Activated CD8-positive, alpha-beta T cell treated with anti-CD3 and anti-CD28 coated beads, Interleukin-2, amount 10 ng/mL, durations not matched to agents 7 days and 5 days (primary cell): Measurements from ENCODE around the gene KCNG4. TPM values are rescaled to one million over a fixed set of nuclear protein-coding genes. Genes with fewer than 3 reads are reported as not detected.
A peak's percentile ranks its signal among the peaks of the same experiment; 100 is the strongest.

Source experiments
- ATAC-seq: fragments of 150-1000 bp; cut with Tn5 transposase; one replicate; pipeline ENCODE4 v1.10.0; 2021; ENCODE audit warnings: moderate library complexity
- CTCF ChIA-PET: fragments of 350-600 bp; sonication (Branson Sonifier 250); formaldehyde crosslinking; loops from one replicate; lab custom pipeline; 2021; ENCODE audit warnings: antibody characterized with exemption; lab: Charles Lee
- POLR2A ChIA-PET: fragments of 350-600 bp; sonication (Branson Sonifier 250); formaldehyde crosslinking; loops from one replicate; lab custom pipeline; 2021; ENCODE audit warnings: antibody characterized with exemption; lab: Charles Lee
- DNase-seq: peaks from one replicate; pipeline ENCODE4 v3.0.0-alpha.2; 2020
- H3K27ac Mint-ChIP-seq: one replicate; pipeline ENCODE4 v1.8.0; 2021; ENCODE audit warnings: mild to moderate bottlenecking, mixed read lengths
- H3K27me3 Mint-ChIP-seq: one replicate; pipeline ENCODE4 v1.8.0; 2021; ENCODE audit warnings: low read depth, mixed read lengths
- H3K36me3 Mint-ChIP-seq: one replicate; pipeline ENCODE4 v1.8.0; 2021; ENCODE audit warnings: low read depth, mixed read lengths
- H3K4me1 Mint-ChIP-seq: one replicate; pipeline ENCODE4 v1.8.0; 2021; ENCODE audit warnings: low read depth, mixed read lengths
- H3K4me3 Mint-ChIP-seq: one replicate; pipeline ENCODE4 v1.8.0; 2021; ENCODE audit warnings: mild to moderate bottlenecking, mixed read lengths
- H3K9me3 Mint-ChIP-seq: one replicate; pipeline ENCODE4 v1.8.0; 2022; ENCODE audit warnings: mixed read lengths; ENCODE audit not compliant: insufficient read depth
- total RNA-seq, 2 experiments: library from RNA; stranded (reverse); gene quantifications; one replicate each; pipeline ENCODE4 v1.2.3, GENCODE V29; 2021

Gene KCNG4, protein sequence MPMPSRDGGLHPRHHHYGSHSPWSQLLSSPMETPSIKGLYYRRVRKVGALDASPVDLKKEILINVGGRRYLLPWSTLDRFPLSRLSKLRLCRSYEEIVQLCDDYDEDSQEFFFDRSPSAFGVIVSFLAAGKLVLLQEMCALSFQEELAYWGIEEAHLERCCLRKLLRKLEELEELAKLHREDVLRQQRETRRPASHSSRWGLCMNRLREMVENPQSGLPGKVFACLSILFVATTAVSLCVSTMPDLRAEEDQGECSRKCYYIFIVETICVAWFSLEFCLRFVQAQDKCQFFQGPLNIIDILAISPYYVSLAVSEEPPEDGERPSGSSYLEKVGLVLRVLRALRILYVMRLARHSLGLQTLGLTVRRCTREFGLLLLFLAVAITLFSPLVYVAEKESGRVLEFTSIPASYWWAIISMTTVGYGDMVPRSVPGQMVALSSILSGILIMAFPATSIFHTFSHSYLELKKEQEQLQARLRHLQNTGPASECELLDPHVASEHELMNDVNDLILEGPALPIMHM
- total RNA-seq: not detected

DNA sequence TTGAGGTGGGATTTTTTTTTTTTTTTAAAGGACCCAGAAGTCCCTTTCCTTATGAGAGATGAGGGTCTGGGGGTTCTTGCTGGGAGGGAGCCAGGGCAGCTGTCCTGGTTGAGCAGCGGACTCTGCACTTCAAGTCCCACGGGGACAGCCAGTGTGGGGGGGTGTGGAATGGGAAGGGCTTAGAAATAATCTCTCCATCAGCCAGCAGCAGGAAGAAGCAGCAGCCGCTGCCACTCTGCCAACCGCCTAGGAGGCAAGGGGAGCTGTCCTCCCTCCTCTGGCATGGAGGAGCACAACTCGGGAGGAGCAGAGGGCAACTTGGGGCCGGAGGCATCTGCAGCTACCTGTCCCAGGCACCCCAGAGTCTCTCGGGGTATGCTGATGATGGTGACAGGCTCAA, at the start of gene KCNG4:
KCNG4 (minus strand) TSS at position 104 of the 400 bp plus-strand sequence. CDS start 2,527 bp downstream, outside the sequence.
- POLR2A ChIA-PET: no interaction called here
- CTCF ChIA-PET: no interaction called here
- no peaks in the 10 kb centered on the region for H3K9me3 Mint-ChIP-seq
- H3K4me1 Mint-ChIP-seq: no peaks in the 10 kb centered on the region
- DNase-seq (no peak), ATAC-seq (no peak)
- no peaks in the 10 kb centered on the region for H3K36me3 Mint-ChIP-seq
- no peak within 1 kb of the TSS for H3K4me3 Mint-ChIP-seq
- peaks cover 23% of the 10 kb centered on the region for H3K27me3 Mint-ChIP-seq
- no peak within 1 kb of the TSS for H3K27ac Mint-ChIP-seq

DNA sequence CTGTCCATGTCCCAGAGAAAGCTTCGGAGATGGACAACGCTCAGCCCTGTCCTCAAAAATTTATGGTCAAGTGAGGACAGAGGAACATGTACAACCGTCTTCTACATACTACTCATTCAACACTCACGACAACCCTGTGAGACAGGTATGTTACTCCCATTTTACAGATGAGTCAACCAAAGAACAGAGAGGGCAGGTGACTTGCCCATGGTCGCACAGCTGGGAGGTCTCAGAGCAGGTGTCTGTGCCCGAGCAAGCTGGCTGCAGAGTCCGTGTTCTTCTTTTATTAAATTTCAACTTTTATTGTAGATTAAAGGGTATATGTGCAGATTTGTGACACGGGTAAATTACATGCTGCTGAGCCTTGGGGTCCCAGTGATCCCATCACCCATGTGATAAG, 49.1 kb upstream of the KCNG4 start:
- H3K36me3 Mint-ChIP-seq: no peaks in the 10 kb centered on the region
- CTCF ChIA-PET: interaction anchor here (0.6 kb wide), 1 partner anchor 12 kb away, joined by 3 read pairs; no protein-coding TSS in a partner anchor
- no peaks in the 10 kb centered on the region for H3K4me1 Mint-ChIP-seq
- no peaks in the 10 kb centered on the region for H3K9me3 Mint-ChIP-seq
- POLR2A ChIA-PET: no interaction called here
- no peak for ATAC-seq
- no peak for DNase-seq
- H3K27ac Mint-ChIP-seq: no peak overlapping the region
- peaks cover 24% of the 10 kb centered on the region for H3K27me3 Mint-ChIP-seq
- no peak overlapping the region for H3K4me3 Mint-ChIP-seq

GRCh38 chr16:84286578-84287240, 46.9 kb upstream of the KCNG4 start:
- Mint-ChIP-seq H3K27me3 (peaks cover 16% of the 10 kb centered on the region), H3K27ac (no peak overlapping the region), H3K36me3 (no peaks in the 10 kb centered on the region), H3K9me3 (no peaks in the 10 kb centered on the region), H3K4me3 (no peak overlapping the region), H3K4me1 (no peaks in the 10 kb centered on the region)
- CTCF ChIA-PET: no interaction called here
- POLR2A ChIA-PET: no interaction called here
- DNase-seq (no peak), ATAC-seq (no peak)

DNA sequence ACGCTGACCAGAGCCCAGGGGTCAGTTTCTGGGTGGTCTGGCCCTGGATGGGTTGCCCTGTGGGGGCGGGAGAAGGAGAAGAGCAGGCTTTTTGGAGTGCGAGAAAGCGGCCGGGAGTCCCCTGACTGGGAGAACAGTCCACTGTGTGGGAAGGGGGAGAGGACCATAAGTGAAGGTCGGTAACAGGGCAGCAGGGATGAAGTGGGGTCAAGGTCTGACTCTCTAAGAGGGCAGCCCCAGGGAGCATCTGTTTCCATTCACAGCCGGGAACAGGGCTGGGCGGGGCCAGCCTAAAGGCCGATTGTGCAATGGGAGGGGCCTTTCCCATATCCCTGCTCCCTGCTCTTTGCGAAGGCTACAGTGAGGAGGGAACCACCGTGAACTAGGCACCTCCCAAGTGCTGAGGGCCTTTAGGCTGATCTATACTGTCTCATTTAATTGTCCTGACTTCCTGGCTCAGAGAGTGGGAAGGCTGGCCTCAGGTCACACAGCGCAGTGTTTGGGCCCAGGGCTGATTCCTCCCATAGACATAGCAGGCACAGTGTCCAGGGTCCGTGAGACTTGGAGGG, 44.4 kb upstream of the KCNG4 start:
- ATAC-seq (no peak), DNase-seq (no peak)
- Mint-ChIP-seq H3K27me3 (peaks cover 8% of the 10 kb centered on the region), H3K36me3 (no peaks in the 10 kb centered on the region), H3K9me3 (no peaks in the 10 kb centered on the region), H3K27ac (no peak overlapping the region), H3K4me3 (no peak overlapping the region), H3K4me1 (no peaks in the 10 kb centered on the region)
- CTCF ChIA-PET: no interaction called here
- POLR2A ChIA-PET: no interaction called here

- no peak overlapping the region for H3K4me3 Mint-ChIP-seq
- DNase-seq (no peak), ATAC-seq (no peak)
- peaks cover 9% of the 10 kb centered on the region for H3K27me3 Mint-ChIP-seq
- ChIA-PET POLR2A (no interaction called here), CTCF (no interaction called here)
- no peak overlapping the region for H3K27ac Mint-ChIP-seq
- H3K9me3 Mint-ChIP-seq: no peaks in the 10 kb centered on the region
- H3K4me1 Mint-ChIP-seq: no peaks in the 10 kb centered on the region
- H3K36me3 Mint-ChIP-seq: no peaks in the 10 kb centered on the region
Observed at GRCh38 chr16:84283314-84284153, 43.7 kb upstream of the KCNG4 start.

DNA sequence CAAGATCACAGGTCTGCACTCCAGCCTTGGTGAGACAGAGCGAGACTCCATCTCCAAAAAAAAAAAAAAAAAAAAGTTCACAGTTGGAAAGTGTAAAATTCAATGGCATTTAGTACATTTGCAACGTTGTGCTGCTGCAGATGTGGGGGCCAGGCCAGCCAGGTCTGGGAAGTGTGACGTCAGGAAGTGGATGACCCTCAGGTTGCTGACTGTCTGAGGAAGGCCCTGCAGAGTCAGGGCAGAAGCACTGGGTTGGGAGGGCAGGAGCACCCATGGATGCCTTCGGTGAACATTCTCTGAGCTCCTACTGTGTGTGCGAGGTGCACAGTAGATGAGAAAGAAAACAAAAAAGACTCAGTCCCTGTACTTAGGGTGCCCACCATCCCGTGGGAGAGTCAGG, 42.7 kb upstream of the KCNG4 start:
- no peak overlapping the region for H3K27ac Mint-ChIP-seq
- CTCF ChIA-PET: no interaction called here

DNA sequence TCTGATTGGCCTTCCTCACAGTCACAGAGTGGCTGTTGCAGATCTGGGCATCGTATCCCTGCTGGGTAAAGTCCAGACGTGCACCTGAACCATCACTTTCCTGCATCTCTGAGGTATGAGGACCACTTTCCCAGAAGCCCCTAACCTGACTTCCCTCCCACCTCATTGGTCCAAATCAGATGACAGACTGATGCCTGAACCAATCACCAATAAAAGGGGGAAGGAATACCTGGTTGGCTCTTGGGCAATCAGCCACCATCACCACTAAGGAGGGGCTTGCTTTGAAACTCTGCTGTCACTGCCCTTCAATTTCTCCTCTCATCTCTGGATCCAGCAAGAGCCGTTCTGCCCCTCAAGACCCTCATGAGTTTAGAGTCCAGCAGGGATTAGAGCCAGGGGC, 41.3 kb upstream of the KCNG4 start:
- H3K27ac Mint-ChIP-seq: no peak overlapping the region
- H3K36me3 Mint-ChIP-seq: no peaks in the 10 kb centered on the region
- H3K9me3 Mint-ChIP-seq: no peaks in the 10 kb centered on the region
- no peak overlapping the region for H3K4me3 Mint-ChIP-seq
- H3K27me3 Mint-ChIP-seq: peaks cover 10% of the 10 kb centered on the region
- DNase-seq (no peak), ATAC-seq (no peak)
- ChIA-PET POLR2A (no interaction called here), CTCF (no interaction called here)
- no peaks in the 10 kb centered on the region for H3K4me1 Mint-ChIP-seq

More for the DNA sequence above, 42.7 kb upstream of the KCNG4 start:
- no peak overlapping the region for H3K4me3 Mint-ChIP-seq
- POLR2A ChIA-PET: no interaction called here
- H3K36me3 Mint-ChIP-seq: no peaks in the 10 kb centered on the region
- DNase-seq (no peak), ATAC-seq (no peak)
- H3K9me3 Mint-ChIP-seq: no peaks in the 10 kb centered on the region
- peaks cover 10% of the 10 kb centered on the region for H3K27me3 Mint-ChIP-seq
- no peaks in the 10 kb centered on the region for H3K4me1 Mint-ChIP-seq

DNA sequence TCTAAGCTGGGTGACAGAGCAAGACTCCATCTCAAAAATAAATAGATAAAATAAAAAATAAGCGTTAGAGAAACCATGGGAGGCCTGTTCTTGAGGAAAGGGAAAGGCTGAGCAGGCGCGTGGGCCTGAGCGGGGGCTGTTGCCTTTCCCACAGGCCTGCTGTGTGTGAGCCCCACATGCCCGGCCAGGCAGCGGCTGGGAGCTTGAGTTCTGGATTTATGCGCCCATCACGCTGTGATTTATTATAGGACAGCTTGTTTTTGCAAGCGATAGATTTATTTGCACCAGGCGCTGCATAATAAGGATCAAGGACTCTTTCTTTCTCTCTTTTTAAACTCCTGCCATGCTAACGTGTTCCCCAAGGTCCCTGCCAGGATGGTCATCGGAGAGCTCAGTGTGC, 40.1 kb upstream of the KCNG4 start:
- POLR2A ChIA-PET: no interaction called here
- Mint-ChIP-seq H3K36me3 (no peaks in the 10 kb centered on the region), H3K4me3 (no peak overlapping the region), H3K9me3 (no peaks in the 10 kb centered on the region), H3K4me1 (no peaks in the 10 kb centered on the region), H3K27me3 (peaks cover 8% of the 10 kb centered on the region), H3K27ac (no peak overlapping the region)
- CTCF ChIA-PET: no interaction called here
- ATAC-seq (no peak), DNase-seq (no peak)

DNA sequence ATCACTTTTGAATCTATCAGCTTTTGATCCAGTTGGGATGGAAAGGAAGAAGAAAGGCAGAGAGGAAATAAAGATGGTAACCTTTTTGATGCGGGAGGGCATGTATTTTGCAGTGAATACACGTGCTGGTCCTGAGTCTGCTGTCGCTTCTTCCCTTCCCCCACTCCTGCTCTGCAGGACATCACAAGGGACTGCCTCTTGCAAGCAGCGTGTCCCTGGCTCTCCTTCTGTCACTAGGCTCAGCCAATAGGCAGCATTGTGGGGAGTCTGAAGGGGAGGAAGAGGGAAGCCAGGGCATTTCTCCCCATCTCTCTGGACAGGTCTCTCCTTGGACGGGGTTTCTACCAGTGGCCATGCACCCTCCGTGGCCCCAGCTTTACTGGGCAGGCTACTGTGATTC, 39.2 kb upstream of the KCNG4 start:
- CTCF ChIA-PET: no interaction called here
- H3K9me3 Mint-ChIP-seq: no peaks in the 10 kb centered on the region
- POLR2A ChIA-PET: no interaction called here
- H3K4me1 Mint-ChIP-seq: no peaks in the 10 kb centered on the region
- no peak for DNase-seq
- no peak overlapping the region for H3K4me3 Mint-ChIP-seq
- H3K27ac Mint-ChIP-seq: no peak overlapping the region
- H3K27me3 Mint-ChIP-seq: peaks cover 8% of the 10 kb centered on the region
- H3K36me3 Mint-ChIP-seq: no peaks in the 10 kb centered on the region
- ATAC-seq: no peak

DNA sequence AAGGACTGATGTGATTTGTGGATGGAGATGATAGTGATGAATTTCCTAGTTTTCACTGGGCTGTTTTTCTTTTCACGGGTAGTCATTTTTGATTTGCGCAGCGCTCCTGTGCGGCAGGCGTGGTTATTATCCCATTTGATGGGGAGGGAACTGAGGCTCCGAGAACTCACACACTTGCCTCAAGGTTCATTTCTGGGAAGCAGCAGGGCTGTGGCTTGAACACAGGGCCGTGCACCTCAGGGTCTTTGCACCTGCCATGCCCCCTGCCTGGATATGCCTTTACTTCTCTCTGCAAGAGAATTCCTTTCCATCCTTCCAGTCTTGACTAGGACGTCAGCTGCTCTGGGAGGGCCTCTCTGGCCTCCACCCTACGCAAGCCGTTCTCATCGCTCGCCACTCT, 38.5 kb upstream of the KCNG4 start:
- ATAC-seq (no peak), DNase-seq (no peak)
- H3K36me3 Mint-ChIP-seq: no peaks in the 10 kb centered on the region
- no peak overlapping the region for H3K27ac Mint-ChIP-seq
- no peaks in the 10 kb centered on the region for H3K9me3 Mint-ChIP-seq
- H3K27me3 Mint-ChIP-seq: peaks cover 7% of the 10 kb centered on the region
- H3K4me1 Mint-ChIP-seq: no peaks in the 10 kb centered on the region
- POLR2A ChIA-PET: no interaction called here
- CTCF ChIA-PET: interaction anchor here (0.7 to 2.4 kb wide), 3 partner anchors 16 to 343 kb away, joined by 3 to 13 read pairs (median 4); no protein-coding TSS in a partner anchor
- H3K4me3 Mint-ChIP-seq: no peak overlapping the region

- Mint-ChIP-seq H3K27me3 (peaks cover 4% of the 10 kb centered on the region), H3K36me3 (no peaks in the 10 kb centered on the region), H3K27ac (no peak overlapping the region), H3K4me3 (no peak overlapping the region), H3K9me3 (no peaks in the 10 kb centered on the region), H3K4me1 (no peaks in the 10 kb centered on the region)
- CTCF ChIA-PET: interaction anchor here (0.6 to 2.4 kb wide), 20 partner anchors 10 to 462 kb away, joined by 3 to 14 read pairs (median 4); partner anchors contain the start of genes ADAD2, ATP2C2 and WFDC1
- POLR2A ChIA-PET: no interaction called here
- DNase-seq (peak; percentile 78), ATAC-seq (peak; percentile 89)
Observed at GRCh38 chr16:84277244-84277823, 37.5 kb upstream of the KCNG4 start.
